HepG2 (cell line): ENCODE measurements around the gene OR8B4. TPM values are rescaled to one million over a fixed set of nuclear protein-coding genes. Genes with fewer than 3 reads are reported as not detected.

Source experiments
- ATAC-seq: fragments of 200-7000 bp; cut with Tn5 transposase; 3 replicates; pipeline ENCODE4 v1.9.1; 2020; ENCODE audit warnings: mild to moderate bottlenecking, moderate library complexity
- BruUV-seq: library from RNA; stranded (reverse); fragments of 400-500 nt; replicated peaks from 2 replicates; lab custom pipeline; 2021; lab: Mats Ljungman, UMichigan
- CTCF ChIA-PET: fragments of 300-600 bp; formaldehyde crosslinking; extraction: SDS; loops from one replicate; lab custom pipeline; 2021; ENCODE audit warnings: low total read pairs, inconsistent platforms, low intra/inter-chr PET ratio; lab: Yijun Ruan, JAX
- POLR2A ChIA-PET: fragments of 350-600 bp; sonication (Branson Sonifier 250); formaldehyde crosslinking; loops from one replicate; lab custom pipeline; 2020; ENCODE audit warnings: antibody characterized with exemption, inconsistent platforms; lab: Yijun Ruan, JAX
- DNase-seq: peaks from one replicate; pipeline ENCODE4 v3.0.0-alpha.2; 2015; ENCODE audit warnings: low spot score
- FAIRE-seq: peaks from 3 replicates; lab custom pipeline; 2011; peaks lifted over from hg19 to GRCh38; lab: Jason Lieb, UNC
- H2AFZ ChIP-seq: one replicate; pipeline ENCODE4 v1.6.1; 2011; ENCODE audit warnings: low read length, inconsistent platforms
- H3K27ac ChIP-seq: fragments of 300-600 bp; 3 replicates; pipeline ENCODE4 v1.8.0; 2011; ENCODE audit warnings: mixed run types, mild to moderate bottlenecking, mixed read lengths, low read length, inconsistent platforms; ENCODE audit not compliant: insufficient read depth; ENCODE audit errors: extremely low read length
- H3K27me3 ChIP-seq, 2 experiments: fragments of 200-600 bp in 1 of 2; 2 replicates in 1 of 2; 3 replicates in 1 of 2; pipeline versions ENCODE4 v1.6.0 to v1.8.0; 2011; ENCODE audit warnings: low read length in 2 of 2, mild to moderate bottlenecking in 2 of 2, moderate library complexity in 2 of 2, inconsistent platforms in 1 of 2; ENCODE audit not compliant: insufficient read depth in 2 of 2, control insufficient read depth in 1 of 2
- H3K36me3 ChIP-seq, 2 experiments: fragments of 200-600 bp in 1 of 2; replicated peaks in 1 of 2; 2 replicates in 1 of 2; 3 replicates in 1 of 2; pipeline versions ENCODE4 v1.5.1 to v1.8.0; 2011; ENCODE audit warnings: low read length in 2 of 2, inconsistent platforms in 1 of 2; ENCODE audit not compliant: insufficient read depth in 2 of 2, control insufficient read depth in 1 of 2
- H3K4me1 ChIP-seq: 2 replicates; pipeline ENCODE4 v1.5.1; 2012; ENCODE audit warnings: low read length, inconsistent platforms; ENCODE audit not compliant: insufficient read depth
- H3K4me2 ChIP-seq: 2 replicates; pipeline ENCODE4 v1.6.0; 2011; ENCODE audit warnings: low read depth, low read length, inconsistent platforms
- H3K4me3 ChIP-seq, 3 experiments: fragments of 200-600 bp in 1 of 3; sonication (generic), shearing (Covaris generic) in 1 of 3; replicated peaks in 1 of 3; 2 replicates each; pipeline ENCODE4 v1.5.1; 2011 to 2016; ENCODE audit warnings: low read length in 3 of 3, inconsistent platforms in 2 of 3, low read depth in 2 of 3, mild to moderate bottlenecking in 2 of 3, control low read depth in 1 of 3, mixed read lengths in 1 of 3; ENCODE audit not compliant: insufficient read depth in 1 of 3
- H3K79me2 ChIP-seq: one replicate; pipeline ENCODE4 v1.6.1; 2011; ENCODE audit warnings: low read length, inconsistent platforms; ENCODE audit not compliant: insufficient read depth
- H3K9ac ChIP-seq: 2 replicates; pipeline ENCODE4 v1.6.0; 2011; ENCODE audit warnings: mild to moderate bottlenecking, low read depth, low read length, inconsistent platforms; ENCODE audit not compliant: insufficient read depth
- H3K9me3 ChIP-seq: 2 replicates; pipeline ENCODE4 v1.5.1; 2012; ENCODE audit warnings: mild to moderate bottlenecking, low read length
- H4K20me1 ChIP-seq: 2 replicates; pipeline ENCODE4 v1.6.0; 2011; ENCODE audit warnings: inconsistent platforms, mild to moderate bottlenecking, low read length, moderate library complexity; ENCODE audit not compliant: insufficient read depth
- FOXK2 ChIP-seq: fragments of 450-650 bp; IDR thresholded peaks from 2 replicates; pipeline ENCODE4 v1.6.1; 2016
- GATAD1 ChIP-seq: IDR thresholded peaks from 2 replicates; pipeline ENCODE4 v1.6.1; 2016; ENCODE audit warnings: missing genetic modification reagents, missing compliant biosample characterization
- SRSF9 ChIP-seq: fragments of 200-400 bp; formaldehyde crosslinking; IDR thresholded peaks from 2 replicates; pipeline ENCODE4 v1.6.1; 2018; ENCODE audit warnings: borderline replicate concordance, mild to moderate bottlenecking, low read depth, low read length; ENCODE audit not compliant: insufficient read depth, poor library complexity, severe bottlenecking
- ZNF205 ChIP-seq: IDR thresholded peaks from 2 replicates; pipeline ENCODE4 v1.6.1; 2018; ENCODE audit warnings: missing biosample characterization, missing genetic modification reagents
- WGBS: methylation state at CpG from one replicate; pipeline ENCODE4 v1.1.6; 2017; ENCODE audit warnings: low lambda C conversion rate; 5-methylcytosine and 5-hydroxymethylcytosine counted together
- in situ Hi-C: cut with HindIII; loops from 2 replicates; pipeline ENCODE4 v1.10.0; 2017; ENCODE audit warnings: low pct_unique_long_range_greater_than_20kb; ENCODE audit not compliant: extremely low pct_ligation_motif_present
- intact Hi-C: fragments of 100-400 bp; cut with micrococcal nuclease; formaldehyde crosslinking; loops from one replicate; pipeline ENCODE4 v1.10.0; 2022; ENCODE audit not compliant: unreplicated experiment
- polyA plus RNA-seq, 8 experiments: library from polyadenylated mRNA; depleted of rRNA in 3 of 8; stranded (reverse) in 7 of 8; unstranded in 1 of 8; fragments of >200 nt; fragmentation: Illumina TruSeq in 4 of 8; extraction: Trizol in 4 of 8; gene quantifications; 2 replicates each; pipeline versions ENCODE4 v1.2.1 to v1.2.3, GENCODE V29; 2011 to 2016; ENCODE audit warnings: low read depth in 4 of 8, missing spikeins in 1 of 8, mixed read lengths in 1 of 8; ENCODE audit not compliant: insufficient read depth in 1 of 8
- total RNA-seq, 5 experiments: library from RNA; depleted of rRNA; stranded (reverse); fragments of >200 nt; fragmentation: Illumina TruSeq; extraction: Trizol; gene quantifications; 2 replicates each; pipeline ENCODE4 v1.2.3, GENCODE V29; 2016; ENCODE audit warnings: low read depth in 1 of 5
- TF ChIP-seq, protein P1 (sequence below): sonication (generic); formaldehyde crosslinking; IDR thresholded peaks from 2 replicates; pipeline ENCODE4 v1.4.0; 2020; ENCODE audit warnings: mild to moderate bottlenecking, missing genetic modification reagents
- TF ChIP-seq, protein P2 (sequence below): sonication (generic); formaldehyde crosslinking; IDR thresholded peaks from 2 replicates; pipeline ENCODE4 v1.5.0; 2020; ENCODE audit warnings: missing genetic modification reagents
- TF ChIP-seq, protein P3 (sequence below): fragments of 450-650 bp; IDR thresholded peaks from 2 replicates; pipeline ENCODE4 v1.6.1; 2016

OR8B4 gene
- total and polyA plus RNA-seq, 2 of the 13 experiments (the other 11 are each of a cell fraction or from before 2014, with no cell fraction given), result not detected

DNA sequence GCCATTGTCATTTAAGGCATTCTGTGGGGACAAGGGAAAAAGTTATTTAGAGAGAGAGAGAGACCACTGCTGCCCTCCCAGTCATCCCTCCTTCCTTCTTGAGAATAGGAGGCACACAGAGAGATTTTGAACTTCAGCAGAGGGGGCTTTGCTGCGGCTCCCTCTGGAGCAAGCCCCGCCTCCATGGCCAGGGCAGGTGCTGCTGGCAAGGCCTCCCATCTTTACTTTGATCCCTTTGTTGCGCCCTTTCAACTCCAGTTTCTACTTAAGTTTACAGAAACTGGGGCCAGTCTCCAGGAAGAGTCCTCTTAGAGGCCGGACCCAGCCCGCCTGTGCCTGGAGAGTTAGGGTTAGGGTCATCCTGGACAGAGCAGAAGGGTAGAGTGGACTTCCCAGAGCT lies 16.4 kb upstream of the OR8B4 start:
- H3K79me2 ChIP-seq, result no peaks in the 10 kb centered on the region
- TF ChIP-seq GATAD1, result no peak
- no peak for TF ChIP-seq FOXK2
- no peak for TF ChIP-seq ZNF205 (CRISPR knock-in tag)
- TF ChIP-seq, protein P1, sequence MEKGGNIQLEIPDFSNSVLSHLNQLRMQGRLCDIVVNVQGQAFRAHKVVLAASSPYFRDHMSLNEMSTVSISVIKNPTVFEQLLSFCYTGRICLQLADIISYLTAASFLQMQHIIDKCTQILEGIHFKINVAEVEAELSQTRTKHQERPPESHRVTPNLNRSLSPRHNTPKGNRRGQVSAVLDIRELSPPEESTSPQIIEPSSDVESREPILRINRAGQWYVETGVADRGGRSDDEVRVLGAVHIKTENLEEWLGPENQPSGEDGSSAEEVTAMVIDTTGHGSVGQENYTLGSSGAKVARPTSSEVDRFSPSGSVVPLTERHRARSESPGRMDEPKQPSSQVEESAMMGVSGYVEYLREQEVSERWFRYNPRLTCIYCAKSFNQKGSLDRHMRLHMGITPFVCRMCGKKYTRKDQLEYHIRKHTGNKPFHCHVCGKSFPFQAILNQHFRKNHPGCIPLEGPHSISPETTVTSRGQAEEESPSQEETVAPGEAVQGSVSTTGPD (CRISPR knock-in tag), result no peak
- TF ChIP-seq, protein P2, sequence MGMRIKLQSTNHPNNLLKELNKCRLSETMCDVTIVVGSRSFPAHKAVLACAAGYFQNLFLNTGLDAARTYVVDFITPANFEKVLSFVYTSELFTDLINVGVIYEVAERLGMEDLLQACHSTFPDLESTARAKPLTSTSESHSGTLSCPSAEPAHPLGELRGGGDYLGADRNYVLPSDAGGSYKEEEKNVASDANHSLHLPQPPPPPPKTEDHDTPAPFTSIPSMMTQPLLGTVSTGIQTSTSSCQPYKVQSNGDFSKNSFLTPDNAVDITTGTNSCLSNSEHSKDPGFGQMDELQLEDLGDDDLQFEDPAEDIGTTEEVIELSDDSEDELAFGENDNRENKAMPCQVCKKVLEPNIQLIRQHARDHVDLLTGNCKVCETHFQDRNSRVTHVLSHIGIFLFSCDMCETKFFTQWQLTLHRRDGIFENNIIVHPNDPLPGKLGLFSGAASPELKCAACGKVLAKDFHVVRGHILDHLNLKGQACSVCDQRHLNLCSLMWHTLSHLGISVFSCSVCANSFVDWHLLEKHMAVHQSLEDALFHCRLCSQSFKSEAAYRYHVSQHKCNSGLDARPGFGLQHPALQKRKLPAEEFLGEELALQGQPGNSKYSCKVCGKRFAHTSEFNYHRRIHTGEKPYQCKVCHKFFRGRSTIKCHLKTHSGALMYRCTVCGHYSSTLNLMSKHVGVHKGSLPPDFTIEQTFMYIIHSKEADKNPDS (CRISPR knock-in tag), result no peak
- no peak for TF ChIP-seq SRSF9
- TF ChIP-seq, protein P3, sequence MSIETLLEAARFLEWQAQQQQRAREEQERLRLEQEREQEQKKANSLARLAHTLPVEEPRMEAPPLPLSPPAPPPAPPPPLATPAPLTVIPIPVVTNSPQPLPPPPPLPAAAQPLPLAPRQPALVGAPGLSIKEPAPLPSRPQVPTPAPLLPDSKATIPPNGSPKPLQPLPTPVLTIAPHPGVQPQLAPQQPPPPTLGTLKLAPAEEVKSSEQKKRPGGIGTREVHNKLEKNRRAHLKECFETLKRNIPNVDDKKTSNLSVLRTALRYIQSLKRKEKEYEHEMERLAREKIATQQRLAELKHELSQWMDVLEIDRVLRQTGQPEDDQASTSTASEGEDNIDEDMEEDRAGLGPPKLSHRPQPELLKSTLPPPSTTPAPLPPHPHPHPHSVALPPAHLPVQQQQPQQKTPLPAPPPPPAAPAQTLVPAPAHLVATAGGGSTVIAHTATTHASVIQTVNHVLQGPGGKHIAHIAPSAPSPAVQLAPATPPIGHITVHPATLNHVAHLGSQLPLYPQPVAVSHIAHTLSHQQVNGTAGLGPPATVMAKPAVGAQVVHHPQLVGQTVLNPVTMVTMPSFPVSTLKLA, result no peak
- H2AFZ ChIP-seq, result no peak overlapping the region
- ChIA-PET CTCF (no interaction called here), POLR2A (no interaction called here)
- in situ Hi-C loops, result no loop called here
- DNase-seq, result no peak
- no peaks in the 10 kb centered on the region for H3K36me3 ChIP-seq
- H4K20me1 ChIP-seq, result no peaks in the 10 kb centered on the region
- 0% methylated on average over 5 of the region's 5 CpGs for WGBS
- H3K4me1 ChIP-seq, result no peaks in the 10 kb centered on the region
- no peak overlapping the region for H3K9ac ChIP-seq
- no peak for FAIRE-seq
- H3K27me3 ChIP-seq, result 0 out of 5 replicates have a peak, but pooled peaks cover 0 to 7% of the 10 kb centered on the region in 2 experiments
- H3K9me3 ChIP-seq, result no peaks in the 10 kb centered on the region
- intact Hi-C loops, result no loop called here
- no peak overlapping the region for H3K27ac ChIP-seq
- no peak overlapping the region for H3K4me3 ChIP-seq
- no peak overlapping the region for H3K4me2 ChIP-seq
- no peak for ATAC-seq
- BruUV-seq, result no TSS peak
